ENCODE results near the gene KRT75. TPM values are rescaled to one million over a fixed set of nuclear protein-coding genes. Genes with fewer than 3 reads are reported as not detected.

KRT75 gene
- total RNA-seq, 1 experiment from 2014 or later: not detected

GRCh38 chr12:52401926-52402325, 32.2 kb downstream of the KRT75 start:
- no peak for DNase-seq
- Histone ChIP-seq H3K36me3 (replicated peaks; ENCODE audit: control insufficient read depth, insufficient read depth, low read length) (no peaks in the 10 kb centered on the region), H3K4me3 (ENCODE audit: insufficient read depth, low read depth, low read length) (no peak overlapping the region), H3K27me3 (ENCODE audit: control insufficient read depth, insufficient read depth, low read length) (no peaks in the 10 kb centered on the region)

- no peak for DNase-seq
- H3K36me3 ChIP-seq (replicated peaks; ENCODE audit: control insufficient read depth, insufficient read depth, low read length): no peaks in the 10 kb centered on the region
- no peaks in the 10 kb centered on the region for H3K27me3 ChIP-seq (ENCODE audit: control insufficient read depth, insufficient read depth, low read length)
- H3K4me3 ChIP-seq (ENCODE audit: insufficient read depth, low read depth, low read length): no peak overlapping the region
Observed at GRCh38 chr12:52401526-52401925, 32.6 kb downstream of the KRT75 start.

DNA sequence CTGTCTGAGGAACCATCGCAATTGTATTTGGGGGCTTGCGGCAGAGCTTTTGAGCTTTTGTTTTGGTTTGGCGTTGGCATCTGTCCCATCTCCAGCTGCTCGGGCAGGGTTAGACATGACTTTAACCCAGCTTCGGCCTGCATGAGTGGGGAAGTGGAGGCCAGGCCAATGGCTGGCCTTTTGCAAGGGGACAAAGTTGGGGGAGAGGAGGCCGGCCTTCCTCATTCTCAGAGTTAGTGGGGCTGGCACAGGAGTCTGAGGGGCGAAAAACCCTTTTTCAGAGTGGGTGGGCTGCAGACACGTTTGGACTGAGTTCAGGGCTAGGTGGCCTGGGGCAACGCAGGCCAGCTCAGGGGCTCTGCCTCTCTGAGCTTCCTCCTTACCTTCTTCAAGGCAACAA, 33.3 kb downstream of the KRT75 start:
- DNase-seq: no peak
- no peaks in the 10 kb centered on the region for H3K27me3 ChIP-seq (ENCODE audit: control insufficient read depth, insufficient read depth, low read length)
- H3K36me3 ChIP-seq (replicated peaks; ENCODE audit: control insufficient read depth, insufficient read depth, low read length): no peaks in the 10 kb centered on the region
- no peak overlapping the region for H3K4me3 ChIP-seq (ENCODE audit: insufficient read depth, low read depth, low read length)

- no peaks in the 10 kb centered on the region for H3K36me3 ChIP-seq (replicated peaks; ENCODE audit: control insufficient read depth, insufficient read depth, low read length)
- DNase-seq: no peak
- no peak overlapping the region for H3K4me3 ChIP-seq (ENCODE audit: insufficient read depth, low read depth, low read length)
- H3K27me3 ChIP-seq (ENCODE audit: control insufficient read depth, insufficient read depth, low read length): no peaks in the 10 kb centered on the region
Observed at GRCh38 chr12:52399756-52400155, 34.4 kb downstream of the KRT75 start.

DNA sequence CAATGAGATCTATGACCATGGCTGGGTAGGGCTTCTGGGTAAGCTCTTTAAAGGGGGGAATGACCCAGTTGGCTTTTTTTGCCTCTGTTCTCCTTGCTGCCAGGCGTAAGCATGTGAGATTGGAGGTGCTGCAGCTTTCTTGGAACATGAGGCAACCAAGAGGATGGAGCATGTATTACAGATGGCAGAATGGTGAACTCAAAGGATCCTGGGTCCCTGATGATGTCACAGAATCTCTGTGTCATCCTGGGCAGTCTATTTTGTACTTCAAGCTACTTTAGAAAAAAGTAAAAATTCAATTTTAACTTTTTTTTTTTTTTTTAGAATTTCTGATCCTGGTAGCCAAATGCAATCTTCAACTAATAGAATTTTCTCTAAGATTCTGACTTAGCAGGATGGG, 36.0 kb downstream of the KRT75 start:
- Histone ChIP-seq H3K27me3 (ENCODE audit: control insufficient read depth, insufficient read depth, low read length) (no peaks in the 10 kb centered on the region), H3K4me3 (ENCODE audit: insufficient read depth, low read depth, low read length) (no peak overlapping the region), H3K36me3 (replicated peaks; ENCODE audit: control insufficient read depth, insufficient read depth, low read length) (no peaks in the 10 kb centered on the region)
- DNase-seq: no peak

GRCh38 chr12:52396656-52397055, 37.5 kb downstream of the KRT75 start:
- DNase-seq: no peak
- Histone ChIP-seq H3K27me3 (ENCODE audit: control insufficient read depth, insufficient read depth, low read length) (no peaks in the 10 kb centered on the region), H3K4me3 (ENCODE audit: insufficient read depth, low read depth, low read length) (no peak overlapping the region), H3K36me3 (replicated peaks; ENCODE audit: control insufficient read depth, insufficient read depth, low read length) (no peaks in the 10 kb centered on the region)

- Histone ChIP-seq H3K4me3 (ENCODE audit: insufficient read depth, low read depth, low read length) (no peak overlapping the region), H3K36me3 (replicated peaks; ENCODE audit: control insufficient read depth, insufficient read depth, low read length) (no peaks in the 10 kb centered on the region), H3K27me3 (ENCODE audit: control insufficient read depth, insufficient read depth, low read length) (no peaks in the 10 kb centered on the region)
- DNase-seq: peak; percentile 96
Observed at GRCh38 chr12:52395761-52396434, 38.3 kb downstream of the KRT75 start.

DNA sequence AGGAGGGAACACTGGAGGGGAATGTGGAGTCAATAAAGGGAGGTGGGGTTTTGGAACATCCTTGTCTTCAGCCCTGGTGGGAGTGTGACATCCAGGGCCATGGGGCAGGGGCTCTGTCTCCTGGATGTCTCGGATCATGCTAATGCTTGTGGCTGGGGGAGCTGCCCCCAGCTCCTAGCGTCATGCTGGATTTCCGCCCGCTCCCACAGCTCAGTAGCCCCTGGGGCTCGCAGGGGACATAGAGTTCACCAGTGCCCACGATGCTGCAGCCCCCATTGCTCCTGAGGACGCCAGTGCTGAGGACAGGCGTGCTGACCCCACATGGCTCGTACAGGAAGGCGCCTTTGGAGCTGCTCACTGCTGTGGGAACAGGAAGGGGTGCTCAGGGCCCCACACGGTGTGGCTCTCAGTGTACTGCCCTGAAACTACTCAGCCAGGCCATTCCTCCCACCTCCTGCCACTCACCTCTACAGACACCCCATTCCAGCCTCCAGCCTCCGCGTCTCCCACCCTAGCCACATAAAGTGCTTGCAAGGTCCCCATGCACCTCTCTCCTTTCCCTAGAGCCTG, 39.2 kb downstream of the KRT75 start:
- Histone ChIP-seq H3K27me3 (ENCODE audit: control insufficient read depth, insufficient read depth, low read length) (no peaks in the 10 kb centered on the region), H3K4me3 (ENCODE audit: insufficient read depth, low read depth, low read length) (no peak overlapping the region), H3K36me3 (replicated peaks; ENCODE audit: control insufficient read depth, insufficient read depth, low read length) (no peaks in the 10 kb centered on the region)
- no peak for DNase-seq

DNA sequence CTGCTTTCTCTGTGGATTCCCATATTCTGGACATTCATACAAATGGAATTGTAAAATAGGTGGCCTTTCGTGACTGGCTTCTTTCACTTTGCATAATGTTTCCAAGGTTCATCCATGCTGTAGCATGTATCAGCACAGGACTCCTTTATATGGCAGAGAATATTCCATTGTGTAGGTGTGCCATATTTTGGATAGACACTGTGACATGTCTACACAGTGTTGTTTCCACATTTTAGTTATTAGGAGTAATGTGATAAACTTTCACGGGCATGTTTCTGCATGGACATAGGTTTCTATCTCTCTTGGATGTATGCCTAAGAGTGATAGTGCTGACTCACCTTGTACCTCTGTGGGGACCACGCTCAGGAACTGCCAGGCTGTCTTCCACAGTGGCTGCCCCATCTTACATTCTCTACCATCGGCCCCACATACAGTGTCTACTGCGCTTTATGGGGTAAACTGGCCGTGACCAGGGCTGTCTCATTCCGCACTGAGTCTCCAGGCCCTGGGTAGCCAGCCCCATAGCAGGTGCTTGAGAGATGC, 41.6 kb downstream of the KRT75 start:
- no peak for DNase-seq
- no peaks in the 10 kb centered on the region for H3K36me3 ChIP-seq (replicated peaks; ENCODE audit: control insufficient read depth, insufficient read depth, low read length)
- H3K4me3 ChIP-seq (ENCODE audit: insufficient read depth, low read depth, low read length): no peak overlapping the region
- no peaks in the 10 kb centered on the region for H3K27me3 ChIP-seq (ENCODE audit: control insufficient read depth, insufficient read depth, low read length)

- H3K4me3 ChIP-seq (ENCODE audit: insufficient read depth, low read depth, low read length): no peak overlapping the region
- H3K27me3 ChIP-seq (ENCODE audit: control insufficient read depth, insufficient read depth, low read length): no peaks in the 10 kb centered on the region
- no peaks in the 10 kb centered on the region for H3K36me3 ChIP-seq (replicated peaks; ENCODE audit: control insufficient read depth, insufficient read depth, low read length)
- no peak for DNase-seq
Observed at GRCh38 chr12:52391618-52392002, 42.6 kb downstream of the KRT75 start.

GRCh38 chr12:52390739-52391617, 43.2 kb downstream of the KRT75 start:
- peak; percentile 79 for DNase-seq
- H3K4me3 ChIP-seq (ENCODE audit: insufficient read depth, low read depth, low read length): no peak overlapping the region
- no peaks in the 10 kb centered on the region for H3K36me3 ChIP-seq (replicated peaks; ENCODE audit: control insufficient read depth, insufficient read depth, low read length)
- H3K27me3 ChIP-seq (ENCODE audit: control insufficient read depth, insufficient read depth, low read length): no peaks in the 10 kb centered on the region

DNA sequence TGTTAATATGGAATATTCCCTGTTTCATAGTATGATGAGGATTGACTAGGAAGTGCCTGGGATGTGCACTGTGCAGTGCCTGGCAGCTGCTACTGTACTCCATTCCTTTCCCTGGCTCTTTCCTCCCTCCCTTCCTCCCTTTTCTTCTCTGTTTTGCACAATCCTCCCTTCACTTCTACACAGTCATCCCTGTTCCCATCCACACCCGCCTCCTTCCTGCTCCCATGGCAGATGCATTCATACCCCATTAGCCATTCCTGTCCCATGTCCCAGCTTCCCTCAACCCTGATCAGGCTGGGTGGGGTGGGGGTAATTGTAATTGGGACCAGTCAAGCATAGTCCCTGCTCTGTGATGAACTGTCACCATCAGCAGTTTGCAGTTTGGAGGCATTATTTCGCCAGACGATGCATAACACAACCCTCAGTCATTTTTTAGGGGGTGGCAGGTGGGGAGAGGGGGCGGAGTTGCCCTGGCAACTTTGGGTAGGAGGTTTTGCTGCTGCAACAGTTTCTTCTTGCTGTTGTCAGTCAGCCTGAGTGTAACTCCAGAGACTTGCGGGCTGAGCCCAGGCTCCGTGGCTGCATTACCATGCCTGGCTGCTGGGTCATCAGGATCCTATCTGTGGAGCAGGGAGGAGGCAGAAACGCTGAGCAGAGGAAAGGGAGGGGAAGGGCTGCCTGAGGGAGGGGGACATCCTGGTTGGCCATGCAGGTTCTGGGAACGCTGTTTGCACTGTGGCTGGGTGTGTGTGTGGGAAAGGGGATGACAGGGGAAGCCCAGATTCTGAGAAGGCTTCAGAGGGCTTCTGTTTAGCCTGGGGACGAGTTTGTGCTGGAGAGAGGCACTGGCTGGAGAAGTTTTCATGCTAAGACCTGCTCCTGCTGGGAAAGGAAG, 44.6 kb downstream of the KRT75 start:
- H3K27me3 ChIP-seq (ENCODE audit: control insufficient read depth, insufficient read depth, low read length): no peaks in the 10 kb centered on the region
- H3K4me3 ChIP-seq (ENCODE audit: insufficient read depth, low read depth, low read length): no peak overlapping the region
- no peak for DNase-seq
- no peaks in the 10 kb centered on the region for H3K36me3 ChIP-seq (replicated peaks; ENCODE audit: control insufficient read depth, insufficient read depth, low read length)

- H3K4me3 ChIP-seq (ENCODE audit: insufficient read depth, low read depth, low read length): no peak overlapping the region
- H3K36me3 ChIP-seq (replicated peaks; ENCODE audit: control insufficient read depth, insufficient read depth, low read length): no peaks in the 10 kb centered on the region
- no peaks in the 10 kb centered on the region for H3K27me3 ChIP-seq (ENCODE audit: control insufficient read depth, insufficient read depth, low read length)
- DNase-seq: no peak
Observed at GRCh38 chr12:52387859-52388258, 46.3 kb downstream of the KRT75 start.

DNA sequence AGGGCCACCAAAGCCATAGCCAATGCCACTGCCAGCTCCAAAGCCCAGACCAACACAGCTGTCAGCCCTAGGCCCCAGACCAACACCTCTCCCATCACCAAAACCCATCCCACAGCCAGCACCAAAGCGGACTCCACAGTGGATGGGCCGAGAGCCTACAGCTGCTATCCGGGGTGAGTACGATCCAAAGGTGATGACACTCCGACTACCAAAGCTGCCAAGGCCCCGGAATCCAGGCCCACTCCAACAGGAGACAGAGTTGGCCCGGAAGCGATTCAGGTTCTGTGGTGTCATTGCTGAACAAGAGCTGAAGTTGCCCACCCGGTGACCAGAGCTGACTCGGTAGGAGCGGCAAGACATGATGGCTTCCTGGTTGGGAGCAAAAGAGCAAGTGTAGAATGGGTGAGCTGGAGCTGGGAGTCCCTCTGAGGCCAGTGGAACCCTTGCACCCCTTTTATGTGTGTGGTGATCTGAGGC, 48.9 kb downstream of the KRT75 start, which contains the start of gene KRT84:
TSS of gene KRT84 (minus strand) at position 427 of the 477 bp plus-strand sequence. CDS start at position 360, 67 bp downstream.
- Histone ChIP-seq H3K27me3 (ENCODE audit: control insufficient read depth, insufficient read depth, low read length) (no peaks in the 10 kb centered on the region), H3K36me3 (replicated peaks; ENCODE audit: control insufficient read depth, insufficient read depth, low read length) (no peaks in the 10 kb centered on the region), H3K4me3 (ENCODE audit: insufficient read depth, low read depth, low read length) (no peak within 1 kb of the TSS)
- no peak for DNase-seq
